Fibroblast of lung (primary cell): ENCODE results near the gene WWTR1. TPM values are rescaled to one million over a fixed set of nuclear protein-coding genes. Genes with fewer than 3 reads are reported as not detected.

Source experiments
- DNase-seq, 2 donors: peaks; one replicate each; pipeline versions ENCODE4 v3.0.0 to v3.0.0-alpha.2; 2010; ENCODE audit warnings: low read depth in 2 of 2
- H2AFZ ChIP-seq: 2 replicates; pipeline ENCODE4 v1.5.1; 2012; ENCODE audit warnings: low read length, control low read depth, inconsistent platforms
- H3K27ac ChIP-seq: 2 replicates; pipeline ENCODE4 v1.5.1; 2011; ENCODE audit warnings: low read length, control low read depth; ENCODE audit not compliant: insufficient read depth
- H3K27me3 ChIP-seq: 2 replicates; pipeline ENCODE4 v1.5.1; 2011; ENCODE audit warnings: mild to moderate bottlenecking, low read length; ENCODE audit not compliant: control insufficient read depth, insufficient read depth
- H3K36me3 ChIP-seq: 2 replicates; pipeline ENCODE4 v1.5.1; 2011; ENCODE audit warnings: low read length; ENCODE audit not compliant: control insufficient read depth, insufficient read depth
- H3K4me1 ChIP-seq: 2 replicates; pipeline ENCODE4 v1.5.1; 2011; ENCODE audit warnings: low read length; ENCODE audit not compliant: control insufficient read depth, insufficient read depth; ENCODE audit errors: extremely low read depth
- H3K4me2 ChIP-seq: 2 replicates; pipeline ENCODE4 v1.5.1; 2011; ENCODE audit warnings: low read length, control low read depth; ENCODE audit not compliant: insufficient read depth; ENCODE audit errors: extremely low read depth
- H3K4me3 ChIP-seq, 4 experiments: fragments of 200-600 bp in 1 of 4; sonication (generic) in 1 of 4; replicated peaks in 1 of 4; 2 replicates each; pipeline ENCODE4 v1.5.1; 2011 to 2016; ENCODE audit warnings: low read length in 4 of 4, low read depth in 3 of 4, mild to moderate bottlenecking in 3 of 4, control low read depth in 2 of 4, inconsistent platforms in 1 of 4, mixed read lengths in 1 of 4; ENCODE audit not compliant: insufficient read depth in 1 of 4; ENCODE audit errors: control extremely low read depth in 1 of 4
- H3K79me2 ChIP-seq: 2 replicates; pipeline ENCODE4 v1.5.1; 2012; ENCODE audit warnings: mild to moderate bottlenecking, low read length, inconsistent platforms; ENCODE audit not compliant: control insufficient read depth, insufficient read depth
- H3K9ac ChIP-seq: 2 replicates; pipeline ENCODE4 v1.5.1; 2011; ENCODE audit warnings: mild to moderate bottlenecking, low read length, control low read depth; ENCODE audit not compliant: insufficient read depth
- H3K9me3 ChIP-seq: 2 replicates; pipeline ENCODE4 v1.5.1; 2012; ENCODE audit warnings: low read depth, low read length; ENCODE audit not compliant: control insufficient read depth, insufficient read depth
- H4K20me1 ChIP-seq: 2 replicates; pipeline ENCODE4 v1.5.1; 2011; ENCODE audit warnings: low read length; ENCODE audit not compliant: control insufficient read depth, insufficient read depth; ENCODE audit errors: extremely low read depth
- EZH2 ChIP-seq: IDR thresholded peaks from 2 replicates; pipeline ENCODE4 v1.5.1; 2012; ENCODE audit warnings: low read length, control low read depth, mild to moderate bottlenecking; ENCODE audit errors: missing control alignments
- polyA plus RNA-seq, 2 donors: library from polyadenylated mRNA; depleted of rRNA in 1 of 2; stranded (reverse) in 1 of 2; unstranded in 1 of 2; fragments of >200 nt; gene quantifications; 2 replicates each; pipeline ENCODE4 v1.2.1, GENCODE V29; 2011 to 2012; ENCODE audit warnings: missing spikeins in 1 of 2
- total RNA-seq: library from RNA; depleted of rRNA; stranded (reverse); fragments of >200 nt; gene quantifications from 2 replicates; pipeline ENCODE4 v1.2.1, GENCODE V29; 2014
- TF ChIP-seq, protein P1 (sequence below), 2 donors: IDR thresholded peaks in 1 of 2; conservative IDR thresholded peaks in 1 of 2; 1 replicate in 1 of 2; 2 replicates in 1 of 2; pipeline ENCODE4 v1.5.1; 2011 to 2012; ENCODE audit warnings: low read length in 2 of 2, control low read depth in 1 of 2, inconsistent platforms in 1 of 2, low read depth in 1 of 2, mild to moderate bottlenecking in 1 of 2

The WWTR1 gene
- total and polyA plus RNA-seq, 2 donors (not counting 1 experiment from before 2014, with no cell fraction given): 13.7 to 71.5 TPM

- no peaks in the 10 kb centered on the region for H3K36me3 ChIP-seq
- H3K9ac ChIP-seq: no peak overlapping the region
- H3K79me2 ChIP-seq: no peaks in the 10 kb centered on the region
- peak overlapping the region; percentile 34 for H3K27ac ChIP-seq
- H3K4me1 ChIP-seq: peaks cover 6% of the 10 kb centered on the region
- peak in 1 of 2 donors; percentile 79 for DNase-seq
- no peaks in the 10 kb centered on the region for H3K9me3 ChIP-seq
- H3K4me2 ChIP-seq: no peak overlapping the region
- H4K20me1 ChIP-seq: no peaks in the 10 kb centered on the region
- H2AFZ ChIP-seq: peak overlapping the region; percentile 39
- TF ChIP-seq, protein P1, sequence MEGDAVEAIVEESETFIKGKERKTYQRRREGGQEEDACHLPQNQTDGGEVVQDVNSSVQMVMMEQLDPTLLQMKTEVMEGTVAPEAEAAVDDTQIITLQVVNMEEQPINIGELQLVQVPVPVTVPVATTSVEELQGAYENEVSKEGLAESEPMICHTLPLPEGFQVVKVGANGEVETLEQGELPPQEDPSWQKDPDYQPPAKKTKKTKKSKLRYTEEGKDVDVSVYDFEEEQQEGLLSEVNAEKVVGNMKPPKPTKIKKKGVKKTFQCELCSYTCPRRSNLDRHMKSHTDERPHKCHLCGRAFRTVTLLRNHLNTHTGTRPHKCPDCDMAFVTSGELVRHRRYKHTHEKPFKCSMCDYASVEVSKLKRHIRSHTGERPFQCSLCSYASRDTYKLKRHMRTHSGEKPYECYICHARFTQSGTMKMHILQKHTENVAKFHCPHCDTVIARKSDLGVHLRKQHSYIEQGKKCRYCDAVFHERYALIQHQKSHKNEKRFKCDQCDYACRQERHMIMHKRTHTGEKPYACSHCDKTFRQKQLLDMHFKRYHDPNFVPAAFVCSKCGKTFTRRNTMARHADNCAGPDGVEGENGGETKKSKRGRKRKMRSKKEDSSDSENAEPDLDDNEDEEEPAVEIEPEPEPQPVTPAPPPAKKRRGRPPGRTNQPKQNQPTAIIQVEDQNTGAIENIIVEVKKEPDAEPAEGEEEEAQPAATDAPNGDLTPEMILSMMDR (conservative IDR thresholded peaks at IDR 0.05 in 1 of 2, IDR thresholded peaks at IDR 0.05 in 1 of 2; ENCODE audit: low read depth in 1 of 2, low read length in 2 of 2): no peak
- TF ChIP-seq EZH2: no peak
- no peak overlapping the region for H3K4me3 ChIP-seq
- no peaks in the 10 kb centered on the region for H3K27me3 ChIP-seq
Measured at GRCh38 chr3:149479621-149480325, 178.1 kb downstream of the WWTR1 start.

DNA sequence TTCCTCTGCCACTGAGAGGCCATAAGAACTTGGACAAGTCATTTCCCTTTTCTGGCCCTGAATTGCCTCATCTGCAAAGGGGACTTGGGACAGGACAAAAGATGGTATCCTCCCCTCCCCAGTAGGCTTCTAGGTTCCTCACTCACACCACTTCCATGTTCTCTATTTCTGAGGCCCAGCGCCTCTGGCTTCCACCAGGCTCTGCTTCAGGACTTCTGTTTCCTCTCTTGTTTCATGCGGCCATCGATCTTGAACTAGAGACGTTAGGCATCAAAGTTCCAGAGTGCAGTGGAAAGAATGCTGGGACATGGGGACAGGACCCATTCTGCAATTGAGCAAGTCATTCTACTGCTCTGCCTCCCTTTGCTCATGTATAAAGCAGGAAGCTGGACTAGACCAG lies 181.6 kb downstream of the WWTR1 start:
- H3K27ac ChIP-seq: no peak overlapping the region
- no peak overlapping the region for H3K4me2 ChIP-seq
- no peaks in the 10 kb centered on the region for H3K36me3 ChIP-seq
- no peak overlapping the region for H3K4me3 ChIP-seq
- no peaks in the 10 kb centered on the region for H4K20me1 ChIP-seq
- H3K27me3 ChIP-seq: no peaks in the 10 kb centered on the region
- peaks cover 25% of the 10 kb centered on the region for H3K4me1 ChIP-seq
- H3K9ac ChIP-seq: no peak overlapping the region
- no peaks in the 10 kb centered on the region for H3K9me3 ChIP-seq
- DNase-seq: no peak
- TF ChIP-seq, protein P1 (conservative IDR thresholded peaks at IDR 0.05 in 1 of 2, IDR thresholded peaks at IDR 0.05 in 1 of 2; ENCODE audit: low read depth in 1 of 2, low read length in 2 of 2): no peak
- TF ChIP-seq EZH2: no peak
- H2AFZ ChIP-seq: no peak overlapping the region
- no peaks in the 10 kb centered on the region for H3K79me2 ChIP-seq

- Histone ChIP-seq H3K9me3 (no peaks in the 10 kb centered on the region), H3K4me3 (no peak overlapping the region), H3K27me3 (no peaks in the 10 kb centered on the region), H3K9ac (no peak overlapping the region), H4K20me1 (no peaks in the 10 kb centered on the region), H3K27ac (no peak overlapping the region), H3K79me2 (no peaks in the 10 kb centered on the region), H3K4me2 (no peak overlapping the region), H3K36me3 (no peaks in the 10 kb centered on the region), H3K4me1 (peaks cover 25% of the 10 kb centered on the region), H2AFZ (no peak overlapping the region)
- TF ChIP-seq EZH2: no peak
- TF ChIP-seq, protein P1 (conservative IDR thresholded peaks at IDR 0.05 in 1 of 2, IDR thresholded peaks at IDR 0.05 in 1 of 2; ENCODE audit: low read depth in 1 of 2, low read length in 2 of 2): no peak
- DNase-seq: no peak
Measured at GRCh38 chr3:149475451-149476060, 182.3 kb downstream of the WWTR1 start.
